A673 (cell line): ENCODE data around the gene ASTN2.

Experiments used
- EZH2 ChIP-seq: fragments of 200-600 bp; sonication (generic); IDR thresholded peaks from 2 replicates; pipeline ENCODE4 v1.6.1; 2017; ENCODE audit warnings: borderline replicate concordance, low read depth, mild to moderate bottlenecking, mixed read lengths, antibody characterized with exemption, low read length; ENCODE audit not compliant: poor library complexity, severe bottlenecking
- TF ChIP-seq, protein P1 (sequence below): fragments of 300-800, 200-600 bp; sonication (generic); conservative IDR thresholded peaks from 2 replicates; pipeline ENCODE4 v1.5.1; 2017; ENCODE audit warnings: low read depth, mild to moderate bottlenecking, antibody characterized with exemption, low read length, moderate library complexity, mixed read lengths

DNA sequence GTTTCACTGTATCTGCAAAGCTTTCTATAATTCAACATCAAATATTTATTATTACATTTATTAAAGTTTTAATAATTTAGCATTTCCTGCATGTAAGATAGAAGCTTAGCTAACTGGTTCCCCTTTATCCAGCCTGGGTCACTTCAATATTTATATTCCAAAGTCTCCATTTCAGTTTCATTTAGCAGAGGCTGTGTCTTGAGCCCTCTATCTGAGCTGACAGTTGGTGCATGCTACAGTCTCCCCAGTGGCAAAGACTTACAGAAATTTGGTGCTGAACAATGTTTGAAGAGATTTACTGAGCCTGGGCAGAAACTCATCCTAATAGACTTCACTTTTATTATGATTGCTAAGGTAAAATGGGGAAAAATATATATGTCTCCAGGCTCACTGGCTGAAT lies 448.7 kb downstream of the ASTN2 start:
- TF ChIP-seq, protein P1, sequence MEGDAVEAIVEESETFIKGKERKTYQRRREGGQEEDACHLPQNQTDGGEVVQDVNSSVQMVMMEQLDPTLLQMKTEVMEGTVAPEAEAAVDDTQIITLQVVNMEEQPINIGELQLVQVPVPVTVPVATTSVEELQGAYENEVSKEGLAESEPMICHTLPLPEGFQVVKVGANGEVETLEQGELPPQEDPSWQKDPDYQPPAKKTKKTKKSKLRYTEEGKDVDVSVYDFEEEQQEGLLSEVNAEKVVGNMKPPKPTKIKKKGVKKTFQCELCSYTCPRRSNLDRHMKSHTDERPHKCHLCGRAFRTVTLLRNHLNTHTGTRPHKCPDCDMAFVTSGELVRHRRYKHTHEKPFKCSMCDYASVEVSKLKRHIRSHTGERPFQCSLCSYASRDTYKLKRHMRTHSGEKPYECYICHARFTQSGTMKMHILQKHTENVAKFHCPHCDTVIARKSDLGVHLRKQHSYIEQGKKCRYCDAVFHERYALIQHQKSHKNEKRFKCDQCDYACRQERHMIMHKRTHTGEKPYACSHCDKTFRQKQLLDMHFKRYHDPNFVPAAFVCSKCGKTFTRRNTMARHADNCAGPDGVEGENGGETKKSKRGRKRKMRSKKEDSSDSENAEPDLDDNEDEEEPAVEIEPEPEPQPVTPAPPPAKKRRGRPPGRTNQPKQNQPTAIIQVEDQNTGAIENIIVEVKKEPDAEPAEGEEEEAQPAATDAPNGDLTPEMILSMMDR: no peak
- TF ChIP-seq EZH2: no peak
